IPS DF 4.7 (cell line): Measurements from ENCODE around the gene FGF8.
A peak's percentile ranks its signal among the peaks of the same experiment; 100 is the strongest.
"Not testable (repeated sequence)": the region's sequence is repeated elsewhere in the genome, so short reads cannot be mapped to it uniquely, and the experiment has no call there.

Source experiments
- DNase-seq: peaks from one replicate; pipeline ENCODE4 v3.0.0-alpha.2; 2013; ENCODE audit warnings: low spot score; ENCODE audit errors: extremely low read depth

The FGF8 gene, protein sequence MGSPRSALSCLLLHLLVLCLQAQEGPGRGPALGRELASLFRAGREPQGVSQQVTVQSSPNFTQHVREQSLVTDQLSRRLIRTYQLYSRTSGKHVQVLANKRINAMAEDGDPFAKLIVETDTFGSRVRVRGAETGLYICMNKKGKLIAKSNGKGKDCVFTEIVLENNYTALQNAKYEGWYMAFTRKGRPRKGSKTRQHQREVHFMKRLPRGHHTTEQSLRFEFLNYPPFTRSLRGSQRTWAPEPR

DNA sequence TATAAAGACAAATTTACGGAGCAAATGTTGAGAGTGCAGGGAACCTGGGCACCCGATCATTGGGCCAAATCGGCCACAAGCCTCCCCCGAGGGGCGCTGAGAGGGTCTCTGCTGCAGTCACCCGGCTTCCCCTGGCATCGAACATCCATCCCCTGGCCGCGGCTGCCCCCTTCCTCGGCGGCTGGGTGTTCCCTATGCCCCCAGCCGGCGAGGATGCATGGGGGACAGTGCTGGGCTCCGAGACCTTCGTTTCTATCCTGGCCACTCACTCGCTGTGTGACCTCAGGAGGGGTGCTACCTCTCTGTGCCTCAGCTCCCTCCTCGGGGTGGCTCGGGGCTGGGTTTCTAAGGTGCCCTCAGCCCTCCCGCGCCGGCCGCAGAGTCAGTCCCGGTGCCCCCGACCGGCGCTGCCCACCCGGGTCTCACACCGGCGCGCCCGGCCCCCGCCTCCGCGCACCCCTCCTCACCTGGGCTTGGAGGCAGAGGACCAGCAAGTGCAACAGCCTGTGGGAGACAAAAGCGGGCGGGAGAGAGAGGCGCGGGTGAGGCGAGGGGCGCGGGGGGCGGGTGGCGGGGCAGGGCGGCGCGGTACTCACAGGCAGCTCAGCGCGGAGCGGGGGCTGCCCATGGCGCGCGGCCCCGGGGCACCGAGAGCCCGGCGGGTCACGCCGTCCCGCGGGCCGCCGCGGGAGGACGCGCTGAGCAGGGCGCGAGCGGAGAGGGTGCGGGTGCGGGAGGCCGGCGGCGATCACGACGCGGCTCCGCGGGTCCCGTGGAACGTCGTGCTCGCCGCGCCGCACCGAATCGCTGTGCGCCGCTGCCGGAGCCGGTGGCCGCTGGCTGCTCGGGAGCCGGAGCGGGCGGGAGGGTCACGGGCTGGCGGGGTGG lies at the start of gene FGF8:
Gene FGF8 (minus strand): TSS at position 842 of the 888 bp plus-strand sequence. CDS start 214 bp downstream, at position 628.
- no peak for DNase-seq

DNA sequence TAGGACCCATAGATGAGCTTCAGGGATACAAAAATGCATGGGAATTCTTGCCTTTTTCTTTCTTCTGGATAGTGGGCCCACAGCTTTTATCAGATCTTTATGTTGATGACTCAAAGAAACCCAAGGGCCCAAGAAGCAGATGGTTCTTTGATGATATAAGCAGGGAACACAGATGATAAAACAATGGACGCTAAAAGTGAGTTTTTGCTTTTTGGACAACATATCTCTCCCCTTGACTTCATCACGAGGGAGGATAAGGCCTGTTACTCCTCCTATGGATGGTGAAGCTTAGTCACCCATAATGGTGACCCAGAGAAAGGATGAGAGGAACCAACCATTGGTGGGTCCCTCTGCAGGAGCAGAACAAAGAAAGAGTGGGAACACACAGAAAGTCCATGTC lies 48.8 kb upstream of the FGF8 start:
- no peak for DNase-seq

DNA sequence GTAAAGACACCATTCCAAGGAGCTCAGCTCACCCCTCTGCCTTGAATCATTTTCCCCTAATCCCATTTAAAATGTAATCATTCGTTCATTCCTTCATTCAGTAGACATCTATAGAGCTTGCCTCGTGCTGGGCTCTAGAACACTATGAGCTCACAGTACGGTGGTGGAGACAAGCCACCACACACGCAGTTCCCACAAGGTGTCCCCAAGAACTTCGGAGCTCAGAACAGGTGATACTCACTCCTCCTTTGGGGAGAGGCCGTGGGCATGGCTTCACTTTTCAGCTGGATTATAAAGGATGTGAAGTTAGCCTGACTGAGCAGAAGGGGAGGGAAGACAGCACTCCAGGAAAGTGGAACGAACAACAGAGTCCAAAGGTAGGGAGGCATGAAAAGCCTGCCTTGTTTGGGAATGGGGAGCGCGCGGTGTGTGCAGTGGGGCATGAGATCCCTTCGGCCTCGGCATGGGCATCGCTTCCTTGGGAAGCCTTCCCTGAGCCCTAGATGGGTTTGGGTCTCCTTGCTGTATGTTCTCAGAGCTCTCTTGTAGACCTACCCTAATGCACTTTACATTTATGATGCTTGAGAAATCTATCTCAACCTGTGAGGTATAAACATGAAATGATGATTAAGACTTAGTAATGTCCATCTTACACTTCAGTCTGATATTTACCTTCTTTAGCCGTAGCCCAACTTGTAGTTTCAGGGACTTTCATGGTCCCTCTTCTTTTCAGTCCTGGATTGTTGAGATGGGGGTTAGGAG lies 43.1 kb upstream of the FGF8 start:
- no peak for DNase-seq

DNA sequence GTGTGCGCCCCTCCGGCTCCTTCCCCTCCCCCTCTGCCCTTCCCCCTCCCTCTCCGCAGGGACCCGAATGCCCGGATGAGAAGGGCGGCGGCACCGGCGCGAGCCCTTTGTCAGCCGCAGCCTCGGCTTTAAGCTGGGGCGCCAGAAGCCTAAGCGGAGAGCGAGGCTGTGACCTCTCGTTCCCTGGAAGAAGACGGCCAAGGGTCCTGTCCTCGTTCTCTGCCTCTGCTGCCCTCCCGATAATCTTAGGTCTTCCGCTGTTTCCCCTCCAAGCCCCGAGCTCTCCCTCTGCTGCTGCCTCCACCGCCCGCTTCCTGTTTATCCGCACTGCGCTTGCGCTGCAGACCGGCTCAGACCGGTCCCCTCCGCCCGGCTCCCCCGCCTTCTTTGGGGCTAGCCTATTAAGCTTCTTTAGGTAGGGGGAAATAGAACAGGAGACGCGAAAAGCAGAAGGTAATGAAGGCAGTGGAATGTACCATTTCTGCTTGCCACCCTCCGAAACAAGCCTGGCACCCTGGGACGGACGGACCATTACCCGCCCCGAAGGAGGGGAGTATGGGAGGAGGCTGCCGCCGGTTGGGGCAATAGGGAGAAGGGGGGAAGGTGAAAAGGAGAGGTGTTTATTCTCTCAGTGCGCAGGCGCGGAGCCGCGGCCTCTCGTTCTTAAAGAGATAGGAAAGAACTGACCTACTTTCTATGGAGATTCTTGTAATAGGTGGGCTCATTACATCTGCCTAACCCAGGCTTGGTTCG lies 42.4 kb upstream of the FGF8 start, which contains the start of gene OGA:
Gene OGA (minus strand): TSS at position 326 of the 753 bp plus-strand sequence. CDS start 422 bp downstream, outside the sequence.
- DNase-seq = peak; percentile 100

DNA sequence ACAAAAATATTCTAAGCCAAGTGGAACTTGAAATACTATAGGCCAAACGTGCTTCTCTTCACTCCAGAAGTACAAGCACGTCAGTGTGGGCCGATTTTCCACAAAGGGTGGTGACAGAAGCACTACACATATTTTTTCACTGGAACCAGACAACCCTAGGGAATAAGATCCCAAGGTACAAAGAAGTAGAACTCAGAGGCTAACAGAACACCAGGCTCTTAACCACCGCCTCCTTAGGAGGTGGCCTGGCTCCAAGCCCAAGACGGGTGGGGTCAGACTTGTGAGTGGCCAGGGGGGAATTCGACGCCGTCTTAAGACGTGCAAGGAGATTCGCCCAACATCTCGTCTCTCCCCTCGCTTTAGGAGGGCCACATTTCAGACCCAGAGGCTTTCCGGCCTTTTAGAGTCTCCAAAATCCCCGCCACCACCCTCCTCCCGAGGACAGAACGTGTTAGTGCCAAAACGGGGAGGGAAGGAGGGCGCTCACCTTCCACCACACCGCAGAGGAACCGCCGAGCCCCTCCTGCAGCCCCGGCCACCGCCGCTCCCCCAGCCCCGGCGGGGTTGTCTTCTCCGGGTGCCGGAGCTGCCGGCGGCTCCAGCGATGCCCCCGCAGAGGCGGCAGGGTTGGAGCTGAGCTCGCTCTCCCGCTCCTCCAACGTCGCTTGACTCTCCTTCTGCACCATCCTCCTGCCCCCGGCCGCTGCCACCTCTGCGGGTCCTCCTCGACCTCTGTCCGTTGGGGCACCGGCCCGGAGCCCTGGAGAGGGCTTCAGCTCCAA lies 41.6 kb upstream of the FGF8 start:
- DNase-seq = no peak

DNA sequence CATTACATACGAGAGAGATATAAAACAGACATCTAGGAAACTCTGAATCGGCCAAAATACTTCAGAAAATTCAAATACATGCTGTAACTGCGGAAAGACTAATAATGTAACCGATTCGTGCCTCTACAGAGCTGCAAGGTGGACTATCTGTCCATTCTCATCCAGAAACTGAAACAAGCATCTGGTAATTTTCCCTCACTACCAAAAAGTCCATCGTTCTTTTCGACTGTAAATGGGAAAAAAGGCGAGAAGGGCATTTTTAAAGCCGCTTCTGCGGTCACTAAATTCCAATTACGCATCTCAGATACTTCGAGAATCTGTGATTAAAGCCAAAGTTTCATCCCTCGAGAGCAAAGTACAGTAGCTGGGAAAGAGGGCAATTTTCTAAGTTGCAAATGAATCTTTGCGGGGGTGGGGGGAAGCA lies 41.0 kb upstream of the FGF8 start:
- no peak for DNase-seq

DNA sequence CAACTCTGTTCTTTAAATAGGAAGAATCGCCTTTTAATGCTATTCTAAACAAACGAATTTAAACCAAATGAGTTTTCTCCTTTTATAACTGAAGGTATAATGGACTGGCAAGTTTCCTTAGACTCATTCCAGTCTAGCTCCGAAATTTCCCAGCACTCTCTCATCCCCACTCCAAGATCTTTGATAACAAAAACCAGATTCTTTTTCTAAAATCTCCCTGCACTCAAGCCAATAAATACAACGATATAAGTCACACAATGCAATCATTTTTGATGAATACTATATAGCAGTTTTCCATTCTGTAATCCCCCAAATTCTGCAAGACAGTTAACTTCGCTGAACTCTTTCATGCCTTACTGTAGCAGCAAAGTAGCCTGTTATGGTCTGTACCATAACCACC lies 40.5 kb upstream of the FGF8 start:
- DNase-seq = no peak

DNA sequence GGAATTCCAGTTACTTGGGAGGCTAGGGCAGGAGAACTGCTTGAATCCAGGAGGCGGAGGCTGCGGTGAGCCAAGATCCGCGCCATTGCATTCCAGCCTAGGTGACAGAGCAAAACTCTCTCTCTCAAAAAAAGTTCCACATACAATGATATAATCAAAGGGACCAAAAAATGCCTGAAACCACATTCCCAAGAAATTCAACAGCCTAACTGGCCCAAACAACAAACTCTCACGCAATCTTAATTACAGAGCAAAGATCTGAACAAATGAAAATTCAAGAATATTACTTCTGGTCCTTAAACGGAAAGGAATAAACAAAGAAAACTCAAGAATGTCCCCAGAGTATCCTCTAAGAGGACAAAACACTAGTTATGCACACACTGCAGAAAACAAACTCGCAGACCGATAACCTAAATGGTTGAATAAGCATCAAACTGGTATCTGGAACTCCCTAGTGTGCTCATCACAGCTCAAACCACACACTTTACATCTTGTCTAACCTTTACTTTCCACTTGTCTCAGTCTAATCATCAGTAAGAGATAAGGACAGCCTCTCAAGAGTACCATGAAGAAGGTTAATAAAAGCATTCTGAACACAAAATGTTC lies 38.7 kb upstream of the FGF8 start:
- no peak for DNase-seq

DNA sequence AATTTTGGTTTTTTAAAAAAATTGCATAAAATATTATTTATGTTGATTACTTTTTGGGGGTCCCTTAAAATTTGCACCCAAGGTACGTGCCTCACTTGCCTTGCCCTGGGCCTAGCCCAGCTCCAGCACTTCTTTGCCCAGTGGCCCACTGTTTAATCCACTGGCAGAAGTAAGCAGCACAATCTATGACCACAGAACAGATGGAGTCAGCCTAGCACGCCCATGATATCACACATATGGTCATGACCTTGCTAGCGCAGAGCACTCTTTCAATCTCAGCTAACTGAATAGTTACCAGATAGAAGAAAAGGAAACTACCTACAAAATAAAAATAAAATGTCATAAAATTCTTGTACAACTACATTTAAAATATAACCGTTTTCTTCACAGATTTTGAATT lies 36.7 kb upstream of the FGF8 start:
- DNase-seq = no peak

DNA sequence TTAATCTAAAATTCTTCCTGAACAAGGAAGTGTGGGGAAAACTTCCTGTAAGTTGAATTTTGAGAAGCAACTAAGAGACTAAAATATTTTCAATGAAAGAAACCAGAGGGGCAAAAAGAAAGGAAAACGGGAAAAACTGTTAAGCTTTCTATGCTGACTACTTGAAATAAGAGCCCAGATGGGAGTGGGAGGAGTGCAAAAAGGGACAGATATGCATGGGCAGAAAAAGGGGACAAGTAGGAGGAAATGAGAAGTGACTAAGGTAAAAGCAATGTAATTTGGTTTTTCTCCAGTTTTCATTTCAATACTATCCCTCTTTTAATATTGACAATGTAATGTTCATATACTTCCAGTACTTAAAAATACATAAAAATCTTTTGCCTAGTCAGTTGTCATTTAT lies 31.2 kb upstream of the FGF8 start:
- DNase-seq = no peak

DNA sequence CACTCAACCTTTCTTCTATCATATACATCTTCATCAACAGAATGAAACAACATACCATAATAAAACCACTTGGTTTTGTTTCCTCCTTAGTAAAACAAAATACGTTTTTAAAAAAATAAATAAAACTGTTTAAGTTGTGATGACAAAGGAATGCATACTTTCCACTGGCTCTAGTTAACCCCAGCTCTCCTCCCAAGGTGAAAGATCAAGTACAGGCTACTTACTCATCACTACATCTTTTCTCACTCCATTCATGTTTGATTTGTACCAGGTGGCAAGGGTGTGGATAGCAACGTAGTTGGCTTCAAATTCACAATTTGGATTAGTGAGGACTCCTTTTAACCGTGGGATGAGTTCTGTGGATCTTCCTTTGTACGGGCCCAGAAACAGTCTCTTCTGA lies 27.6 kb upstream of the FGF8 start:
- no peak for DNase-seq

DNA sequence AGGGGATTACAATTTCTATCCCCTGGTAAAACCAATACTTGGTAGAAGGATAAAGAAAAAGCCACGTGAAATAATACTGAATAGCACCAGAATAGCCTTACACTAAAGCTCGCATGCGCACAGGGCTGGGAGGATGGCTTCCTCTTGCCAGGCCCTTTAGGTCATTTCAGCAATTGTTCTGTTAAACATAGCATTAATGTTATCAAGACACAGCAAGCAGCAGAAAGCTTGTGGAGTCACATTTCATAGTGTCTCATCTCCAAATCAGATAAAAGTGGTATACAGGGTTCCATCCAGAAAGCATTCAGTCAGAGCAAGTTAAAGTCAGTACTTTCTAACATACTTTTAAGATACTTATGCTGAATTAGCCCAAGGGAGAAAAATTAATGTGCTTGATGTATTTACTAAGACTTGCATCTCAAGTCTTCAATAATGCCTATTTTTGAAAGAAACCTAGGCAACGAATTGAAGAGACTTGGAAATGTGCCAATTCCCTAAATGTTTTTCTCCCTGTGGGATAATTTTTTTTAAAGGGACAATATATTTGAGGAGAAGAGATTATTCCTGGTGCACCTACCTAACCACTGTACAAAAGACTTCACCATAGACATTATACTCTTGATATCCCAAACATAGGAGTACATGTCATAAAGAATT lies 21.6 kb upstream of the FGF8 start:
- DNase-seq = no peak

DNA sequence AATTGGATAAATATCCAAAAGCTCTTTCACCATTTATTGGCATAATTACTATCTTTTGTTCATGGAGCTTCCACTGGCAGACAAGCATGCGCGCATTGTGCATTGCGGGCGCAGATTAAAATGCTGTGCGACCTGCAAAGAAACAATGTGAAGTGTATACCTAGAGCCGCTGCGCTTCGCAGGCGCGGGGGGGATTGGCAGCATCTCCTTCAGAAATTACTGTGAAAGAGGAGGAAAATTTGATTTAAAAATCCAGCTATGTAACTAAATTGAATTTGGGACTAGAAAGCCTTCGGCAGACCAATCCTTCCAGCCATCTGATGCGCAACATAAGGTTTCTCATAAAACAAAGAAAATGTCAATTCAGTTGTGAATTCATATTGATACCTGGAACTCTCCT lies 17.6 kb upstream of the FGF8 start:
- no peak for DNase-seq

DNA sequence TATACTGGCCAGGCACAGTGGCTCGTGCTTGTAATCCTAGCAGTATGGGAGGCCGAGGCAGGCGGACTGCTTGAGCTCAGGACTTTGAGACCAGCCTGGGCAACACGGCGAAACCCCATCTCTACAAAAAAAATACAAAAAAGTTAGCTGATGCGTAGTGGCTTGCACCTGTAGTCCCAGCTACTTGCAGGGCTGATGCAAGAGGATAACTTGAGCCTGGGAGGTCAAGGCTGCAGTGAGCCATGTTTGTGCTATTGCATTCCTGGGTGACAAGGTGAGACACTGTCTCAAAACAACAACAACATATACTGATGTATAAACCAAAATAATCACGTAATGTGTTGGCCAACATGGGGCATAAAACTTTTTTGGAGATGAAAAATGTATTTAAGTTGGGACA lies 13.8 kb upstream of the FGF8 start:
- no peak for DNase-seq

DNA sequence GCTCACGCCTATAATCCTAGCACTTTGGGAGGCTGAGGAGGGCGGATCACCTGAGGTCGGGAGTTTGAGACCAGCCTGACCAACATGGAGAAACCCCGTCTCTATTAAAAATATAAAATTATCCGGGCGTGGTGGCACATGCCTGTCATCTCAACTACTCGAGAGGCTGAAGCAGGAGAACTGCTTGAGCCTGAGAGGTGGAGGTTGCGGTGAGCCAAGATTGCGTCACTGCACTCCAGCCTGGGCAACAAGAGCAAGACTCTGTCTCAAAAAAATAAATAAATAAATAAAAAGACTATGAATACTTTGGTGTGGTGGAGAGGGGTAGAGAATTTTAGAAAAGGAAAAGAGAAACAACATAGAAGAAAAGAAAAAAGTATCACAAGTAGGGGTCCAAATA lies 13.3 kb upstream of the FGF8 start:
- not testable (repeated sequence) for DNase-seq

DNA sequence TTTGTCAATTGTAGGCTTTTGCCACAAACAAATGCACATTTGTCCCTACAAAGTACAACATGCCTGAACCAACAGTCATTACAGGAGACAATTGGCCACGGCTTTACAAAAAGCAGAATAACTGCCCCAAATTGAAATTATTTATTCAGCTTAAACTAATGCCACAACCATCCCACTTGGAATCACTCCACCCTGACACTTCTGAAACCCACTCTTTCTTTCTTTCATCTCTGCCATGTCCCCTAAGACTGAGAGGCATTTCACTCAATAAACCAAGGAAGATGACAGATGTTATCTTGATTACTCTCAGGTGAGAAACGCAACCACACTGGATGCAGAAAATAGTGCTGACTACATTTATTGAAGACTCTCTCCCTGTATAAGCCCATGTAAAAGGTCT lies 9.9 kb upstream of the FGF8 start:
- DNase-seq = no peak

DNA sequence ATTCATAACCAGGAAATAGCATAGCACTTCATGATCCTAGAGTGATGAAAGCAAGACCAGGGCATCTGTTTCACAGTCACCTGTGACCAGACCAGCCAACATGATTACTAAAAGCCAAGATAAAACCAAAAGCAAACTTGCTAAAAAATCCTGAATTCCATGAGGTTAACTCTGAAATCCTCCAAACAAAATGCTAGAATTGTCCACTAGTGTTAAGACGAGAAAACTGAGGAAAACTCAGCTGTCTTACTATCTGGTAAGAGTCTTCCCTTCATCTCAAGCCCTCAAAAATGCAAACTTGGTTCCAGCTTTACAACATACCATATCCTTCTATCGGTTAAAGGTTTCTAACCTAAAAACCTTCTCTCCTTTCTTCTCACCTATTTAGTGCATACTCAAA lies 8.6 kb upstream of the FGF8 start:
- no peak for DNase-seq

DNA sequence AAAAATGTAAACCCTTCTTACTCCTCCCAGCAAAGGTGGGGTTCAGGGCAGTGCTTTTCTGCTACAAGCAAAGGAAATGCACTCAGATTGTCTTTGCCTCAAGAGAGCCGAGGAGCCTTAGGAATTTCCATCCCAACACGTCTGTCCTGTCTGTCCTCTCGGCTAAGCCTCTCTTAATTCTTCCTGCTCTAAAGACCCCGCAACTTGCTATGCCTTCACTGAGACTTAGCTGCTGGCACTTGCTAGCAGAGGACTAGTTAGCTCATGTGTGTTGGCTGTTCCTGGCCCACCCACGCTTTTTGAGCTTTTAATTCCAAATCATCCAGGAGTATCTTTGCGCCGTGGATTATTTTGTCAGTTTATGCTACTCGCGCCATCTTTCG lies 7.8 kb upstream of the FGF8 start:
- DNase-seq = no peak
